Gastroesophageal sphincter (tissue), 4 donors: ENCODE measurements around the gene MTHFD1L. TPM values are rescaled to one million over a fixed set of nuclear protein-coding genes. Genes with fewer than 3 reads are reported as not detected.

Source experiments
- ATAC-seq: fragments of 150-250 bp; one replicate; pipeline ENCODE4 v1.9.1; 2016; ENCODE audit warnings: mild to moderate bottlenecking, moderate library complexity
- H3K27ac ChIP-seq, 4 donors: fragments of 200-600 bp; sonication (generic) in 3 of 4; 1 replicate in 3 of 4; 2 replicates in 1 of 4; pipeline ENCODE4 v1.5.1; 2016 to 2019
- H3K27me3 ChIP-seq: fragments of 200-600 bp; sonication (generic); one replicate; pipeline ENCODE4 v1.5.1; 2019
- H3K36me3 ChIP-seq, 2 donors: fragments of 200-600 bp; sonication (generic); one replicate each; pipeline ENCODE4 v1.5.1; 2019; ENCODE audit warnings: control low read depth in 1 of 2
- H3K4me1 ChIP-seq, 3 donors: fragments of 200-600 bp; sonication (generic); 1 replicate in 2 of 3; 2 replicates in 1 of 3; pipeline ENCODE4 v1.5.1; 2016 to 2019; ENCODE audit warnings: control low read depth in 2 of 3
- H3K4me3 ChIP-seq, 2 donors: fragments of 200-600 bp; sonication (generic); one replicate each; pipeline ENCODE4 v1.5.1; 2019; ENCODE audit warnings: mild to moderate bottlenecking in 1 of 2, moderate library complexity in 1 of 2
- H3K9me3 ChIP-seq, 3 donors: fragments of 200-600 bp; sonication (generic); one replicate each; pipeline ENCODE4 v1.5.1; 2017 to 2019; ENCODE audit warnings: control low read depth in 2 of 3
- CTCF ChIP-seq, 4 experiments: fragments of 200-600 bp in 2 of 4; fragments of 450-650 bp in 2 of 4; sonication (generic) in 1 of 4; IDR thresholded peaks; one replicate each; pipeline ENCODE4 v1.5.1; 2017 to 2019; ENCODE audit warnings: antibody characterized with exemption in 4 of 4, mild to moderate bottlenecking in 2 of 4, moderate library complexity in 2 of 4
- EP300 ChIP-seq: sonication (generic); formaldehyde crosslinking; IDR thresholded peaks from one replicate; pipeline ENCODE4 v1.6.1; 2017; ENCODE audit warnings: antibody characterized with exemption, mild to moderate bottlenecking
- POLR2A ChIP-seq, 2 donors: fragments of 450-650 bp; IDR thresholded peaks; one replicate each; pipeline ENCODE4 v1.6.1; 2017; ENCODE audit warnings: antibody characterized with exemption in 2 of 2, mild to moderate bottlenecking in 2 of 2, moderate library complexity in 1 of 2
- POLR2AphosphoS5 ChIP-seq: sonication (generic); formaldehyde crosslinking; IDR thresholded peaks from one replicate; pipeline ENCODE4 v1.6.1; 2017; ENCODE audit warnings: antibody characterized with exemption
- WGBS, 2 donors: methylation state at CpG; one replicate each; pipeline ENCODE4 v1.1.5; 2018; ENCODE audit warnings: low coverage in 1 of 2; 5-methylcytosine and 5-hydroxymethylcytosine counted together
- small RNA-seq, 4 donors: library from RNA; depleted of rRNA; stranded (forward); fragments of <200 nt; gene quantifications; one replicate each; pipeline ENCODE3, GENCODE V24; 2016
- total RNA-seq, 4 donors: library from RNA; depleted of rRNA; stranded (reverse); fragments of >200 nt; gene quantifications; one replicate each; pipeline ENCODE4 v1.1.0, GENCODE V29; 2016

The MTHFD1L gene
- total RNA-seq, 4 donors from 2014 or later = 1.2 to 10.8 (median 4.0) TPM

GRCh38 chr6:151143806-151144205 lies 278.3 kb downstream of the MTHFD1L start:
- Histone ChIP-seq H3K4me1 (peaks cover 0 to 6% (median 0%) of the 10 kb centered on the region in 3 donors), H3K27me3 (no peaks in the 10 kb centered on the region), H3K36me3 (no peaks in the 10 kb centered on the region), H3K27ac (no peak overlapping the region), H3K9me3 (no peaks in the 10 kb centered on the region), H3K4me3 (no peak overlapping the region)
- no peak for TF ChIP-seq CTCF (IDR thresholded peaks at IDR 0.05)
- TF ChIP-seq POLR2AphosphoS5 = no peak
- TF ChIP-seq EP300 = no peak
- TF ChIP-seq POLR2A (IDR thresholded peaks at IDR 0.05) = no peak
- WGBS, 2 donors = 86 to 92% methylated on average over 2 to 6 of the region's 6 CpGs
- ATAC-seq = no peak

GRCh38 chr6:151147118-151147832 lies 281.8 kb downstream of the MTHFD1L start:
- Histone ChIP-seq H3K4me1 (peaks cover 0 to 6% (median 0%) of the 10 kb centered on the region in 3 donors), H3K9me3 (no peaks in the 10 kb centered on the region), H3K27me3 (no peaks in the 10 kb centered on the region), H3K27ac (no peak overlapping the region), H3K36me3 (no peaks in the 10 kb centered on the region), H3K4me3 (no peak overlapping the region)
- TF ChIP-seq POLR2A (IDR thresholded peaks at IDR 0.05) = no peak
- no peak for TF ChIP-seq POLR2AphosphoS5
- TF ChIP-seq EP300 = no peak
- TF ChIP-seq CTCF (IDR thresholded peaks at IDR 0.05) = no peak
- no peak for ATAC-seq
- whole genome bisulfite sequencing, 2 donors = 73 to 98% methylated on average over 8 to 10 of the region's 14 CpGs

GRCh38 chr6:151148111-151148510 lies 282.6 kb downstream of the MTHFD1L start:
- no peak for ATAC-seq
- Histone ChIP-seq H3K4me3 (no peak overlapping the region), H3K27me3 (no peaks in the 10 kb centered on the region), H3K27ac (no peak overlapping the region), H3K4me1 (peaks cover 0 to 6% (median 0%) of the 10 kb centered on the region in 3 donors), H3K9me3 (no peaks in the 10 kb centered on the region), H3K36me3 (no peaks in the 10 kb centered on the region)
- WGBS, 2 donors = 66 to 82% methylated on average over 6 of the region's 8 CpGs
- TF ChIP-seq POLR2A (IDR thresholded peaks at IDR 0.05) (no peak), EP300 (no peak), CTCF (IDR thresholded peaks at IDR 0.05) (no peak)

- TF ChIP-seq POLR2A (IDR thresholded peaks at IDR 0.05) (no peak), EP300 (no peak), CTCF (IDR thresholded peaks at IDR 0.05) (no peak)
- no peak for ATAC-seq
- Histone ChIP-seq H3K36me3 (no peaks in the 10 kb centered on the region), H3K4me1 (peaks cover 0 to 16% (median 0%) of the 10 kb centered on the region in 3 donors), H3K4me3 (no peak overlapping the region), H3K9me3 (no peaks in the 10 kb centered on the region), H3K27ac (no peak overlapping the region), H3K27me3 (no peaks in the 10 kb centered on the region)
- 89 to 97% methylated on average over 3 of the region's 3 CpGs for WGBS, 2 donors
These were observed 284.3 kb downstream of the MTHFD1L start for GRCh38 chr6:151149793-151150192.

Small RNA genes within 50 kb of the gene (small RNA-seq; reads per million reads assigned to genes)
- gene RNU6-302P = 0 reads per million in 4 donors
